ENCODE data around the gene KCND3.

GRCh38 chr1:111992476-111992875, 3.0 kb upstream of the KCND3 start:
- TF ChIP-seq POLR2AphosphoS5 (IDR thresholded peaks at IDR 0.05; ENCODE audit: low read depth) (no peak), CTCF (IDR thresholded peaks at IDR 0.05; ENCODE audit: insufficient read depth, low read length) (no peak), SPI1 (IDR thresholded peaks at IDR 0.05; ENCODE audit: borderline replicate concordance, low read depth) (no peak), REST (IDR thresholded peaks at IDR 0.05; ENCODE audit: insufficient replicate concordance, low read depth) (no peak), GABPA (IDR thresholded peaks at IDR 0.05; ENCODE audit: low read depth) (no peak)
